ENCODE data around the gene AGAP2. TPM values are rescaled to one million over a fixed set of nuclear protein-coding genes. Genes with fewer than 3 reads are reported as not detected.

AGAP2 gene
- total and polyA plus RNA-seq, 2 of the 8 experiments (the other 6 are each of a cell fraction or from before 2014, with no cell fraction given): 1.5 TPM

GRCh38 chr12:57765003-57765697, 26.6 kb upstream of the AGAP2 start (continued):
- TF ChIP-seq TAF7 (optimal IDR thresholded peaks at IDR 0.05; ENCODE audit: borderline replicate concordance, low read depth, low read length) (no peak), ZNF274 (IDR thresholded peaks at IDR 0.05; ENCODE audit: borderline replicate concordance, extremely low read depth, low read length) (no peak), TBP (IDR thresholded peaks at IDR 0.05; ENCODE audit: low read depth, low read length) (0 out of 2 replicates have a peak, but pooled peaks have one; percentile 37), CREB1 (IDR thresholded peaks at IDR 0.05) (0 out of 2 replicates have a peak, but pooled peaks have one; percentile 25), TAF1 (IDR thresholded peaks at IDR 0.05; ENCODE audit: low read depth, low read length) (peak; percentile 64), TCF12 (IDR thresholded peaks at IDR 0.05; ENCODE audit: low read depth, low read length) (no peak), NANOG (IDR thresholded peaks at IDR 0.05; ENCODE audit: insufficient read depth, low read depth, low read length, poor library complexity, severe bottlenecking) (no peak), EZH2 (IDR thresholded peaks at IDR 0.05; ENCODE audit: low read depth, low read length, severe bottlenecking) (peak; percentile 36), RNF2 (IDR thresholded peaks at IDR 0.05; ENCODE audit: borderline replicate concordance, low read depth, low read length, missing control alignments, poor library complexity, severe bottlenecking) (peak; percentile 52), CBX5 (IDR thresholded peaks at IDR 0.05; ENCODE audit: low read depth, low read length) (no peak), USF2 (IDR thresholded peaks at IDR 0.05; ENCODE audit: low read length) (no peak), SP4 (IDR thresholded peaks at IDR 0.05; ENCODE audit: low read length) (no peak), ASH2L (IDR thresholded peaks at IDR 0.05; ENCODE audit: low read length) (peak; percentile 84), ATF3 (IDR thresholded peaks at IDR 0.05; ENCODE audit: insufficient read depth, low read depth, low read length) (no peak), BACH1 (IDR thresholded peaks at IDR 0.05; ENCODE audit: low read length) (no peak)
- TF ChIP-seq, protein P1, sequence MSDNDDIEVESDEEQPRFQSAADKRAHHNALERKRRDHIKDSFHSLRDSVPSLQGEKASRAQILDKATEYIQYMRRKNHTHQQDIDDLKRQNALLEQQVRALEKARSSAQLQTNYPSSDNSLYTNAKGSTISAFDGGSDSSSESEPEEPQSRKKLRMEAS (IDR thresholded peaks at IDR 0.05): peak; percentile 62; the same call in 1 of the 2 replicates
- TF ChIP-seq, protein P2, sequence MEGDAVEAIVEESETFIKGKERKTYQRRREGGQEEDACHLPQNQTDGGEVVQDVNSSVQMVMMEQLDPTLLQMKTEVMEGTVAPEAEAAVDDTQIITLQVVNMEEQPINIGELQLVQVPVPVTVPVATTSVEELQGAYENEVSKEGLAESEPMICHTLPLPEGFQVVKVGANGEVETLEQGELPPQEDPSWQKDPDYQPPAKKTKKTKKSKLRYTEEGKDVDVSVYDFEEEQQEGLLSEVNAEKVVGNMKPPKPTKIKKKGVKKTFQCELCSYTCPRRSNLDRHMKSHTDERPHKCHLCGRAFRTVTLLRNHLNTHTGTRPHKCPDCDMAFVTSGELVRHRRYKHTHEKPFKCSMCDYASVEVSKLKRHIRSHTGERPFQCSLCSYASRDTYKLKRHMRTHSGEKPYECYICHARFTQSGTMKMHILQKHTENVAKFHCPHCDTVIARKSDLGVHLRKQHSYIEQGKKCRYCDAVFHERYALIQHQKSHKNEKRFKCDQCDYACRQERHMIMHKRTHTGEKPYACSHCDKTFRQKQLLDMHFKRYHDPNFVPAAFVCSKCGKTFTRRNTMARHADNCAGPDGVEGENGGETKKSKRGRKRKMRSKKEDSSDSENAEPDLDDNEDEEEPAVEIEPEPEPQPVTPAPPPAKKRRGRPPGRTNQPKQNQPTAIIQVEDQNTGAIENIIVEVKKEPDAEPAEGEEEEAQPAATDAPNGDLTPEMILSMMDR (IDR thresholded peaks at IDR 0.05; ENCODE audit: control extremely low read depth in 1 of 3, insufficient read depth in 1 of 3, low read depth in 1 of 3, low read length in 3 of 3): peak in 2 of 3 experiments; percentile 41 to 61; a peak in 3 of 4 replicates
- TF ChIP-seq, protein P3, sequence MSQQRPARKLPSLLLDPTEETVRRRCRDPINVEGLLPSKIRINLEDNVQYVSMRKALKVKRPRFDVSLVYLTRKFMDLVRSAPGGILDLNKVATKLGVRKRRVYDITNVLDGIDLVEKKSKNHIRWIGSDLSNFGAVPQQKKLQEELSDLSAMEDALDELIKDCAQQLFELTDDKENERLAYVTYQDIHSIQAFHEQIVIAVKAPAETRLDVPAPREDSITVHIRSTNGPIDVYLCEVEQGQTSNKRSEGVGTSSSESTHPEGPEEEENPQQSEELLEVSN (IDR thresholded peaks at IDR 0.05): no peak; the same call in 1 of the 2 replicates
